ENCODE data around the gene PNMA6E.

DNA sequence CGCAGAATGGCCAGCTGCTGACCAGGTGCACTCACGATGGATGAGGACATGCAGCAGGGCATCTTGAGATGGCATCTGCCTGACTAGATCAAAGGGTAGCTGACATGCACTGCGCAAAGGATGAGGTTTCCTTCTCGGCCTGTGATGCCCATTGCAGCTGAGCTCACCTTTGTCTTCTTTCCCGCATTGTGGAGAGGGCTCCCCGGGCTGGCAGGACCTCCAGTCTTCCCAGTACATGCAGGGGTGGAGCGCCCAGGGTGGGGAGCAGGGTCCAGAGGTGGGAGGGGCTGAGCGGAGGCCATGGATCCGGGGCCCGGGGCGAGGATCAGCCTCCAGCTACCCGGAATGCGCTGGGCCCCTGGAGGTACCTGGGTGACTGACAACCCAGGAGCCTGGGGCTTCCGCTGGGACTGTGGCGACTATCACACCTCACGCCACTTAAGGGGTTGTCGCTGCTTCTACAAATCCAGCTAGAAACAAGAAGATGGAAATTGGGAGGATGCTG, 32.7 kb upstream of the PNMA6E start:
- TF ChIP-seq POLR2A (IDR thresholded peaks at IDR 0.05; ENCODE audit: extremely low read depth, insufficient read length) (no peak), MYC (IDR thresholded peaks at IDR 0.05; ENCODE audit: low read depth, low read length) (no peak)
- TF ChIP-seq, protein P1, sequence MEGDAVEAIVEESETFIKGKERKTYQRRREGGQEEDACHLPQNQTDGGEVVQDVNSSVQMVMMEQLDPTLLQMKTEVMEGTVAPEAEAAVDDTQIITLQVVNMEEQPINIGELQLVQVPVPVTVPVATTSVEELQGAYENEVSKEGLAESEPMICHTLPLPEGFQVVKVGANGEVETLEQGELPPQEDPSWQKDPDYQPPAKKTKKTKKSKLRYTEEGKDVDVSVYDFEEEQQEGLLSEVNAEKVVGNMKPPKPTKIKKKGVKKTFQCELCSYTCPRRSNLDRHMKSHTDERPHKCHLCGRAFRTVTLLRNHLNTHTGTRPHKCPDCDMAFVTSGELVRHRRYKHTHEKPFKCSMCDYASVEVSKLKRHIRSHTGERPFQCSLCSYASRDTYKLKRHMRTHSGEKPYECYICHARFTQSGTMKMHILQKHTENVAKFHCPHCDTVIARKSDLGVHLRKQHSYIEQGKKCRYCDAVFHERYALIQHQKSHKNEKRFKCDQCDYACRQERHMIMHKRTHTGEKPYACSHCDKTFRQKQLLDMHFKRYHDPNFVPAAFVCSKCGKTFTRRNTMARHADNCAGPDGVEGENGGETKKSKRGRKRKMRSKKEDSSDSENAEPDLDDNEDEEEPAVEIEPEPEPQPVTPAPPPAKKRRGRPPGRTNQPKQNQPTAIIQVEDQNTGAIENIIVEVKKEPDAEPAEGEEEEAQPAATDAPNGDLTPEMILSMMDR (IDR thresholded peaks at IDR 0.05; ENCODE audit: low read depth, low read length): no peak
- TF ChIP-seq, protein P2, sequence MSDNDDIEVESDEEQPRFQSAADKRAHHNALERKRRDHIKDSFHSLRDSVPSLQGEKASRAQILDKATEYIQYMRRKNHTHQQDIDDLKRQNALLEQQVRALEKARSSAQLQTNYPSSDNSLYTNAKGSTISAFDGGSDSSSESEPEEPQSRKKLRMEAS (IDR thresholded peaks at IDR 0.05; ENCODE audit: low read depth, low read length): no peak
